Skeletal muscle satellite cell (primary cell): ENCODE measurements around the gene BBS9.

ENCODE experiments used
- H3K27me3 ChIP-seq: 2 replicates; pipeline ENCODE4 v1.7.0; 2013; ENCODE audit warnings: low read length; ENCODE audit not compliant: control insufficient read depth, insufficient read depth
- H3K36me3 ChIP-seq: 2 replicates; pipeline ENCODE4 v1.7.0; 2013; ENCODE audit warnings: mild to moderate bottlenecking, control low read depth, low read length; ENCODE audit not compliant: insufficient read depth
- H3K4me1 ChIP-seq: 2 replicates; pipeline ENCODE4 v1.7.0; 2013; ENCODE audit warnings: low read length; ENCODE audit not compliant: control insufficient read depth, insufficient read depth
- H3K4me2 ChIP-seq: 2 replicates; pipeline ENCODE4 v1.7.0; 2013; ENCODE audit warnings: mild to moderate bottlenecking, low read length
- H3K4me3 ChIP-seq: 2 replicates; pipeline ENCODE4 v1.7.0; 2013; ENCODE audit warnings: low read length
- H3K9ac ChIP-seq: 2 replicates; pipeline ENCODE4 v1.7.0; 2013; ENCODE audit warnings: mild to moderate bottlenecking, low read depth, low read length, moderate library complexity
- H3K9me3 ChIP-seq: replicated peaks from 2 replicates; pipeline ENCODE4 v1.7.0; 2013; ENCODE audit warnings: mild to moderate bottlenecking, control low read depth, low read length

Gene BBS9

GRCh38 chr7:33422141-33422540 is 292.8 kb downstream of the BBS9 start:
- Histone ChIP-seq H3K36me3 (no peaks in the 10 kb centered on the region), H3K9me3 (no peaks in the 10 kb centered on the region), H3K9ac (no peak overlapping the region), H3K27me3 (no peaks in the 10 kb centered on the region), H3K4me3 (no peak overlapping the region), H3K4me2 (no peak overlapping the region), H3K4me1 (peaks cover 8% of the 10 kb centered on the region)

- no peaks in the 10 kb centered on the region for H3K36me3 ChIP-seq
- H3K9me3 ChIP-seq, result no peaks in the 10 kb centered on the region
- no peak overlapping the region for H3K4me2 ChIP-seq
- H3K27me3 ChIP-seq, result no peaks in the 10 kb centered on the region
- H3K4me3 ChIP-seq, result no peak overlapping the region
- H3K9ac ChIP-seq, result no peak overlapping the region
- H3K4me1 ChIP-seq, result peaks cover 5% of the 10 kb centered on the region
Measured at GRCh38 chr7:33422825-33423645, 293.7 kb downstream of the BBS9 start.

GRCh38 chr7:33423646-33424020 is 294.3 kb downstream of the BBS9 start:
- no peaks in the 10 kb centered on the region for H3K27me3 ChIP-seq
- no peaks in the 10 kb centered on the region for H3K4me1 ChIP-seq
- H3K4me2 ChIP-seq, result no peak overlapping the region
- no peaks in the 10 kb centered on the region for H3K36me3 ChIP-seq
- no peak overlapping the region for H3K4me3 ChIP-seq
- no peak overlapping the region for H3K9ac ChIP-seq
- H3K9me3 ChIP-seq, result no peaks in the 10 kb centered on the region

DNA sequence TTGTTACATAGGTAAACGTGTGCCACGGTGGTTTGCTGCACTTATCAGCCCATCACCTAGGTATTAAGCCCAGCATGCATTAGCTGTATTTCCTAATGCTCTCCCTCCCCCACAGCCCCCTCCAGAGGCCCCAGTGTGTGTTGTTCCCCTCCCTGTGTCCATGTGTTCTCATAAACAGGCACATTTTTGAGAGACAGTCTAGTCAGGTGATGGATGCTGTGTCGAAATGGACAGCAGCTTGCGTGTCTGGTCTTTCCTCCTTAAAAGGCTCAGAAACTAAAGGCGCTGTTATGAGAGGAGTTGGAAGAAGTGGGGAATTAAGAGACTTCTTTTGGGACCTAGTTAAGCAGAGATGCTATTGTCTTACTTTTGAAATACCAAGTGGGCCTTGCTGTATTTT is 296.0 kb downstream of the BBS9 start:
- Histone ChIP-seq H3K9me3 (no peaks in the 10 kb centered on the region), H3K27me3 (no peaks in the 10 kb centered on the region), H3K4me1 (no peaks in the 10 kb centered on the region), H3K36me3 (no peaks in the 10 kb centered on the region), H3K4me3 (no peak overlapping the region), H3K9ac (no peak overlapping the region), H3K4me2 (no peak overlapping the region)

DNA sequence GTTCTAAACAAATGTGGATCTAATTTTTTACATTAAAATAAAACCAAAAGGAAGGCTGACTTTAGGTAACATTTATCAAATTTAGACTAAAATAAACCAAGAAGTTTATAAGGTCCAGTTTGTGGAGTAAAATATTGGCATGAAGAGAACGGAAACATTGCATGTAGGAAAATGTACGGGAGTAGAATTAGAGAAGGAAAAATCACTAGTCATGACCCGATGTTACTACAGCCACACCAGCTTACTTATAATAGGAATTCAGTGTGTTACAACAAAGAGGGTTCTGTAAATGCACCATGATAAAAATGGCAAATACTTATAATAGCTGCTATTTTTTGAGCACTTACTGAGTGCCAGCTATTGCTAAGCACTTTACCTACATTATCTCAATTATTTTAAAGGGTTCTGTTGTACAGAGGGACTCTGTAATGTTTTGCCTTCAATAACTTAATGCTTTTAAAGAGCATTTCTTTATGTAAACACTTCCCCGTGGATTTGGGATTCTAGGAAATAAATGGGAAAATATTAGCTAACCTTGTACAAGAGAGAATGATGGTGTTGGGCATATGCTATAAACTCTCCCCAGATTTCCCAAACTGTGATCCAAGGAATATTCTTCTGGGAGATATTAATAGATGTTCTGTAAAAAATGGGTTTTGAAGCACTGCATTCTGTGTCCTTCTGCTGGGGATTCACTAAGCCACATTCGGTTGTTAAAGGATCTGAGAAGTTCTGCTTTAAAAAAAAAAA is 296.7 kb downstream of the BBS9 start:
- Histone ChIP-seq H3K9ac (no peak overlapping the region), H3K4me3 (no peak overlapping the region), H3K4me2 (no peak overlapping the region), H3K4me1 (no peaks in the 10 kb centered on the region), H3K9me3 (no peaks in the 10 kb centered on the region), H3K27me3 (no peaks in the 10 kb centered on the region), H3K36me3 (no peaks in the 10 kb centered on the region)

DNA sequence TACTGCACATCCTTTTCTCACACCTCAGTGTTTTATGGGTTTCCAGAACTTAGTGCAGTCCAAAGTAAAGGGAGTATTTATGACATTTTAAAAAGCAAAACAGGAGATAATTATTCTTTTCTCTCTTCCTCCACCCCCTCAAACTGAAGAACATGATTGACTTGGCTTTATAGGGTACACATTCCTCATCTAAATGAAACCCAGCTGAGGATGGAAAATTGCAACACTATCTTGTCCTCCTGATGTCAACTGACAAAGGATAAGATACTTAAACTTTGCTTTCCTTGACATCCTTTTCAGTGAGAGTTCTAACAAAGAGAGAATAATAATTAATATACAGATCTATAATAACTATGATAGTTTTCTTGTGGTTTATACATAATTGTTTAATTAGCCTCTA is 299.1 kb downstream of the BBS9 start:
- H3K9ac ChIP-seq, result no peak overlapping the region
- no peak overlapping the region for H3K4me3 ChIP-seq
- no peak overlapping the region for H3K4me2 ChIP-seq
- no peaks in the 10 kb centered on the region for H3K27me3 ChIP-seq
- no peaks in the 10 kb centered on the region for H3K4me1 ChIP-seq
- H3K9me3 ChIP-seq, result no peaks in the 10 kb centered on the region
- H3K36me3 ChIP-seq, result no peaks in the 10 kb centered on the region

DNA sequence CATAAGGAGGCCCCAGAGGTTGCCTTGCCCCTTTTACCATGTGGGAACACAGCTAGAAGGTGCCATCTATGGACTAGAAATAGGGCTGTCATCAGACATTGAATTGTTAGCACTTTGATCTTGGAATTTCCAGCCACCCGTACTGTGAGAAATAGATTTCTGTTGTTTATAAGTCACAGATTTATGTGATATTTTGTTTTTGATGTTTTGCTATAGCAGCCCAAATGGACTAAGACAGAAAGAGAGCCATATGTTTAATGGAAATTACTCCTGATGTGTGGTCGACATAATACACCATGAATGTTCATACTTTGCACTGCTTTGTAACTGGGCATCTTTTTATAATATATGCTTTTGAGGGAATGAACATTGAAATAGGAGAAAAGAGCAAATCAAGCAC is 302.2 kb downstream of the BBS9 start:
- no peaks in the 10 kb centered on the region for H3K9me3 ChIP-seq
- no peak overlapping the region for H3K4me2 ChIP-seq
- H3K9ac ChIP-seq, result no peak overlapping the region
- H3K4me3 ChIP-seq, result no peak overlapping the region
- H3K36me3 ChIP-seq, result no peaks in the 10 kb centered on the region
- H3K4me1 ChIP-seq, result peaks cover 3% of the 10 kb centered on the region
- H3K27me3 ChIP-seq, result no peaks in the 10 kb centered on the region

DNA sequence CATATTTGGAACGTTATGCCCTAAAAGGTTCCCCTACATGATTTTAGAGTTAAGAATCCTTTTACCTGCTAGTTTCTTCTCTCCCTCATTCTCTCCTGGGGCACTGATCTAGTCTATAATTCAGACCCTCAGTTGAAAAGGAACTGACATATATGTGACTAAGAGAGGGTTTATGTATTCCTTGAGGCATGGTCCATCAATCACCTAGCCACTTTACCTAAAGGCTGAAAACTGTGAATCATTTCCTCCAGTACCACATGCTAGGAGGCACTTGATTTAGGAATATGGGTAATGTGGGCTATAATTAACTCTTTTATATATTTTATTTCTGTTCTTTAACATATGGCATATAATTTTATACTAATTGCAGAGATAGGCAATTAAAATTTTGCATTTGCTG is 303.5 kb downstream of the BBS9 start:
- H3K27me3 ChIP-seq, result no peaks in the 10 kb centered on the region
- H3K4me1 ChIP-seq, result peaks cover 3% of the 10 kb centered on the region
- no peak overlapping the region for H3K4me2 ChIP-seq
- no peak overlapping the region for H3K4me3 ChIP-seq
- H3K36me3 ChIP-seq, result no peaks in the 10 kb centered on the region
- no peaks in the 10 kb centered on the region for H3K9me3 ChIP-seq
- H3K9ac ChIP-seq, result no peak overlapping the region

DNA sequence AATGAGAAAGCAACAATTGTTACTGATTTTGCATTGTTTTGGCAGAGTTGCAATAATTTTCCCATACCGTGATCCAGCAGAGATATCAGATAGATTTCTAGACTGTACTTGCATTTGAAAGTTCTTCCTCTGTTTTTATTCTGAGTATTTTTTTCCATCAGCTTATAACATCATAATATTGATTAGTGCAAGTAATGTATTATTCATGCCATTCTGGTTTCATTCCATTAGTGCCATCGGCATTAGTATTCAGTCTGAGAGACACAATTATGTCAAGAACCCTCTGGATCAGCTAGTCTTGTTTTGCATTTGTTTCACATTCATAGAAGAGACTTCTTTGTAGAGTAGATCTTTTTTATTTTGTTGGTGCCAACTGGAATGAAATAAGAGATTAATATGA is 304.0 kb downstream of the BBS9 start:
- Histone ChIP-seq H3K4me3 (no peak overlapping the region), H3K9ac (no peak overlapping the region), H3K9me3 (no peaks in the 10 kb centered on the region), H3K4me1 (peaks cover 3% of the 10 kb centered on the region), H3K27me3 (no peaks in the 10 kb centered on the region), H3K4me2 (no peak overlapping the region), H3K36me3 (no peaks in the 10 kb centered on the region)

DNA sequence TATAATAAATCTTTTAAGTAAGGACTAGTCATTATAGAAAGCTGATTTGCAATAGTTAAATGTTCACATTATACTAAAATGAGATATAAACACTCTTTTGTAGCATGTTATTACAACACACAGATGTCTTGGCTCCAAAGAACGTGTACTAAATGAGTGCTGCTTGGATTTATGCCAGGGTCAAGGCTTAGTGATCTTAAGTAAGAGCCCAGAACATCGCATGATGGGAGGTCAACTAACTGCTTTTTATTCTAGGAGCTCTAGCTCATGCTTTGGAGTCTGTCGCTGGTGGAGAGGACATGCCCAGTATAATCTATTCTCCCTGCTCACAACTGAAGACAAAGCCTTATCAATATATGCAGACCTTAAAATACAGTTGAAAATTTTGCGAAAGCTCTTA is 315.1 kb downstream of the BBS9 start:
- no peaks in the 10 kb centered on the region for H3K36me3 ChIP-seq
- H3K4me3 ChIP-seq, result no peak overlapping the region
- H3K9me3 ChIP-seq, result no peaks in the 10 kb centered on the region
- H3K4me1 ChIP-seq, result no peaks in the 10 kb centered on the region
- H3K27me3 ChIP-seq, result no peaks in the 10 kb centered on the region
- H3K4me2 ChIP-seq, result no peak overlapping the region
- H3K9ac ChIP-seq, result no peak overlapping the region

DNA sequence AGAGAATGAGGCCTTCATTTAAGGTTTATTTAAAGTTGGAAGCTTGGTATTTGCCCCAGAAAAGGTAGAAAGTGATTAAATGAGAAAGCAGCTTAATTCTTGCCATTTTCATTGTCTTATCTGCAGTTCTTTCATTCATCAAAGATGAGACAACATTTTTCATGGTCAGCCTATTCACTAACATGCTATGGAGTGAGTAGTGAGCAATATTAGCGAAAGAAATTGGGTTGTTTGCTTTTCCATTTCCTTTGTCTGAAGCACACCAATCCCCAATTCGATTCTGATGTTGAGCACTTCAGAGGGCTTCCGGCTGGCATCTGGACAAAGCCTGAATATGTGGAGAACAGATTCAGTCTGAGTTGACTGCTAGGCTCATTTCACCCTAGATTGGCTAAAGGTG is 317.2 kb downstream of the BBS9 start:
- no peak overlapping the region for H3K9ac ChIP-seq
- H3K9me3 ChIP-seq, result no peaks in the 10 kb centered on the region
- no peaks in the 10 kb centered on the region for H3K27me3 ChIP-seq
- no peaks in the 10 kb centered on the region for H3K4me1 ChIP-seq
- H3K36me3 ChIP-seq, result no peaks in the 10 kb centered on the region
- H3K4me2 ChIP-seq, result no peak overlapping the region
- H3K4me3 ChIP-seq, result no peak overlapping the region

DNA sequence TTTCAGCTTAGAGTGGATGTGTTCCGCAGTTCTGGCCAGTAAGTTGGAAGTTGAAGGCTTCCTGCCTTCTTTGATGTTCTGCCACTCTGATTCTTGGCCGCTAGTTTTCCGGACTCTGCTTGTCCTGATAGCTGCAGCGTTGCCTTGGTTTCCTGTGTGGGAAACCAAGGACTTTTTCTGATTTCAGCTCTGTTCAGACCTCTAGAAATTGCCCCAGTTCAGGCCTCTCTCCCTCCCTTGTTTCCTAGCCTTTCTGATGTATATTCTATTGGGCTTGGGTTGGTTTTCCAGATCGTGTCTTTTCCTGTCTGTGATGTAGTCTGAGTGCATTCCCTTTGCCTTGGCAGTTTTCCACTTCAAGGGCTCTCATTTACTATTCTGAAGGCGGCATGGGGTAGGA is 318.7 kb downstream of the BBS9 start:
- no peaks in the 10 kb centered on the region for H3K9me3 ChIP-seq
- no peak overlapping the region for H3K9ac ChIP-seq
- no peak overlapping the region for H3K4me2 ChIP-seq
- H3K36me3 ChIP-seq, result no peaks in the 10 kb centered on the region
- H3K4me1 ChIP-seq, result peaks cover 9% of the 10 kb centered on the region
- H3K27me3 ChIP-seq, result no peaks in the 10 kb centered on the region
- no peak overlapping the region for H3K4me3 ChIP-seq
